Caco-2 (cell line): ENCODE results near the gene MCTS1. TPM values are rescaled to one million over a fixed set of nuclear protein-coding genes. Genes with fewer than 3 reads are reported as not detected.
A peak's percentile ranks its signal among the peaks of the same experiment; 100 is the strongest.

Source experiments
- Bru-seq: library from RNA; stranded (reverse); fragments of 400-500 nt; gene quantifications from one replicate; lab custom pipeline; 2021; lab: Mats Ljungman, UMichigan
- BruChase-seq, 2 experiments: library from RNA; stranded (reverse); fragments of 400-500 nt; gene quantifications; one replicate each; lab custom pipeline; 2021; lab: Mats Ljungman, UMichigan
- BruUV-seq: library from RNA; stranded (reverse); fragments of 400-500 nt; replicated peaks from 2 replicates; lab custom pipeline; 2021; lab: Mats Ljungman, UMichigan
- CTCF ChIA-PET: fragments of 300-600 bp; sonication (Branson Sonifier 250); formaldehyde crosslinking; loops from one replicate; lab custom pipeline; 2022; ENCODE audit warnings: antibody characterized with exemption; lab: Charles Lee
- POLR2A ChIA-PET: fragments of 300-600 bp; sonication (Branson Sonifier 250); formaldehyde crosslinking; loops from one replicate; lab custom pipeline; 2022; ENCODE audit warnings: antibody characterized with exemption; lab: Charles Lee
- DNase-seq, 2 experiments: peaks; one replicate each; pipeline versions ENCODE4 v3.0.0 to v3.0.0-alpha.2; 2020 to 2022
- H3K27me3 ChIP-seq: replicated peaks from 2 replicates; pipeline ENCODE4 v1.6.0; 2011; ENCODE audit warnings: low read length; ENCODE audit not compliant: control insufficient read depth, insufficient read depth
- H3K36me3 ChIP-seq: 2 replicates; pipeline ENCODE4 v1.5.1; 2011; ENCODE audit warnings: low read length; ENCODE audit not compliant: control insufficient read depth, insufficient read depth
- H3K4me1 ChIP-seq: fragments of 250-450 bp; sonication (Bioruptor Pico); 2 replicates; pipeline ENCODE4 v1.5.1; 2020; ENCODE audit warnings: mild to moderate bottlenecking
- H3K4me3 ChIP-seq: 2 replicates; pipeline ENCODE4 v1.5.1; 2011; ENCODE audit warnings: low read depth, mild to moderate bottlenecking, control low read depth, low read length
- H3K9me3 ChIP-seq: fragments of 250-450 bp; sonication (Bioruptor Pico); 2 replicates; pipeline ENCODE4 v1.5.1; 2020; ENCODE audit warnings: mild to moderate bottlenecking, moderate library complexity
- H3K27ac Mint-ChIP-seq: one replicate; pipeline ENCODE4 v1.8.0; 2022; ENCODE audit warnings: mixed read lengths; ENCODE audit not compliant: unreplicated experiment
- H3K27me3 Mint-ChIP-seq: one replicate; pipeline ENCODE4 v1.8.0; 2022; ENCODE audit warnings: mixed read lengths; ENCODE audit not compliant: insufficient read depth, unreplicated experiment
- H3K36me3 Mint-ChIP-seq: one replicate; pipeline ENCODE4 v1.8.0; 2022; ENCODE audit warnings: mild to moderate bottlenecking, mixed read lengths; ENCODE audit not compliant: insufficient read depth, unreplicated experiment
- H3K4me1 Mint-ChIP-seq: one replicate; pipeline ENCODE4 v1.8.0; 2022; ENCODE audit warnings: low read depth, mixed read lengths; ENCODE audit not compliant: unreplicated experiment
- H3K4me3 Mint-ChIP-seq: one replicate; pipeline ENCODE4 v1.8.0; 2022; ENCODE audit warnings: mild to moderate bottlenecking, moderate library complexity, mixed read lengths; ENCODE audit not compliant: unreplicated experiment
- H3K9me3 Mint-ChIP-seq: one replicate; pipeline ENCODE4 v1.8.0; 2022; ENCODE audit warnings: mixed read lengths; ENCODE audit not compliant: unreplicated experiment
- intact Hi-C: fragments of 100-400 bp; cut with micrococcal nuclease; formaldehyde crosslinking; loops from one replicate; pipeline ENCODE4 v1.10.0; 2022; ENCODE audit not compliant: unreplicated experiment
- long read RNA-seq: library from polyadenylated mRNA; stranded (forward); transcript quantifications from one replicate; pipeline ENCODE4 v2.0.0, GENCODE V29; 2022
- total RNA-seq: library from RNA; stranded (reverse); gene quantifications from 2 replicates; pipeline ENCODE4 v1.2.3, GENCODE V29; 2022
- TF ChIP-seq, protein P1 (sequence below), 2 experiments: fragments of 200-600 bp in 1 of 2; IDR thresholded peaks; 1 replicate in 1 of 2; 2 replicates in 1 of 2; pipeline versions ENCODE4 v1.5.1 to v1.8.0; 2011 to 2022; ENCODE audit warnings: antibody characterized with exemption in 1 of 2, control low read depth in 1 of 2, inconsistent platforms in 1 of 2, low read depth in 1 of 2, low read length in 1 of 2, mild to moderate bottlenecking in 1 of 2, moderate library complexity in 1 of 2; ENCODE audit not compliant: insufficient read depth in 1 of 2, severe bottlenecking in 1 of 2, unreplicated experiment in 1 of 2

The MCTS1 gene, protein sequence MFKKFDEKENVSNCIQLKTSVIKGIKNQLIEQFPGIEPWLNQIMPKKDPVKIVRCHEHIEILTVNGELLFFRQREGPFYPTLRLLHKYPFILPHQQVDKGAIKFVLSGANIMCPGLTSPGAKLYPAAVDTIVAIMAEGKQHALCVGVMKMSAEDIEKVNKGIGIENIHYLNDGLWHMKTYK
- total RNA-seq (50.5 and 55.8 TPM in 2 replicates), Bru-seq, nascent RNA (percentile 78 among the genes with signal in this experiment), BruChase-seq, experiment 1, labeled RNA remaining after a 2-hour chase (percentile 80 among the genes with signal in this experiment), BruChase-seq, experiment 2, labeled RNA remaining after a 6-hour chase (percentile 87 among the genes with signal in this experiment)
- long read RNA-seq, transcript MCTS1-202 (6 exons, 1,018 nt), result major isoform, 66 of 80 reads
- long read RNA-seq, transcript MCTS1-201 (6 exons, 1,130 nt), result minor isoform, 5 of 80 reads
- long read RNA-seq, partial matches to known transcripts, result 1 of 80 reads
- long read RNA-seq, other reads (novel, unspliced or antisense), result 8 of 80 reads

- Histone ChIP-seq H3K4me3 (peak within 1 kb of the TSS; percentile 67), H3K9me3 (no peaks in the 10 kb centered on the region), H3K27me3 (no peaks in the 10 kb centered on the region), H3K36me3 (no peaks in the 10 kb centered on the region), H3K4me1 (no peaks in the 10 kb centered on the region)
- Mint-ChIP-seq H3K27ac (peak within 1 kb of the TSS; percentile 98), H3K27me3 (no peaks in the 10 kb centered on the region), H3K4me1 (no peaks in the 10 kb centered on the region), H3K9me3 (no peaks in the 10 kb centered on the region), H3K4me3 (peak within 1 kb of the TSS; percentile 99), H3K36me3 (peaks cover 11% of the 10 kb centered on the region)
- intact Hi-C loops, result loop anchor here (1.0 to 5.0 kb wide), 3 partner anchors 26 to 92 kb away; partner anchors contain the start of gene C1GALT1C1
- POLR2A ChIA-PET, result interaction anchor here (1.3 kb wide), 1 partner anchor 43 kb away, joined by 28 read pairs; the partner anchor contains the start of gene CUL4B
- TF ChIP-seq, protein P1, sequence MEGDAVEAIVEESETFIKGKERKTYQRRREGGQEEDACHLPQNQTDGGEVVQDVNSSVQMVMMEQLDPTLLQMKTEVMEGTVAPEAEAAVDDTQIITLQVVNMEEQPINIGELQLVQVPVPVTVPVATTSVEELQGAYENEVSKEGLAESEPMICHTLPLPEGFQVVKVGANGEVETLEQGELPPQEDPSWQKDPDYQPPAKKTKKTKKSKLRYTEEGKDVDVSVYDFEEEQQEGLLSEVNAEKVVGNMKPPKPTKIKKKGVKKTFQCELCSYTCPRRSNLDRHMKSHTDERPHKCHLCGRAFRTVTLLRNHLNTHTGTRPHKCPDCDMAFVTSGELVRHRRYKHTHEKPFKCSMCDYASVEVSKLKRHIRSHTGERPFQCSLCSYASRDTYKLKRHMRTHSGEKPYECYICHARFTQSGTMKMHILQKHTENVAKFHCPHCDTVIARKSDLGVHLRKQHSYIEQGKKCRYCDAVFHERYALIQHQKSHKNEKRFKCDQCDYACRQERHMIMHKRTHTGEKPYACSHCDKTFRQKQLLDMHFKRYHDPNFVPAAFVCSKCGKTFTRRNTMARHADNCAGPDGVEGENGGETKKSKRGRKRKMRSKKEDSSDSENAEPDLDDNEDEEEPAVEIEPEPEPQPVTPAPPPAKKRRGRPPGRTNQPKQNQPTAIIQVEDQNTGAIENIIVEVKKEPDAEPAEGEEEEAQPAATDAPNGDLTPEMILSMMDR (IDR thresholded peaks at IDR 0.05; ENCODE audit: insufficient read depth in 1 of 2, low read depth in 1 of 2, low read length in 1 of 2, severe bottlenecking in 1 of 2, unreplicated experiment in 1 of 2), result no peak
- no TSS peak for BruUV-seq
- peak; percentile 88 to 95 for DNase-seq
- CTCF ChIA-PET, result interaction anchor here (1.0 to 1.3 kb wide), 3 partner anchors 40 to 118 kb away, joined by 3 to 5 read pairs (median 4); partner anchors contain the start of gene CUL4B
These were observed at the start of gene MCTS1 for GRCh38 chrX:120603707-120604360. MCTS1 (plus strand) TSS chrX:120604101; CDS start chrX:120604237, 136 bp downstream.

DNA sequence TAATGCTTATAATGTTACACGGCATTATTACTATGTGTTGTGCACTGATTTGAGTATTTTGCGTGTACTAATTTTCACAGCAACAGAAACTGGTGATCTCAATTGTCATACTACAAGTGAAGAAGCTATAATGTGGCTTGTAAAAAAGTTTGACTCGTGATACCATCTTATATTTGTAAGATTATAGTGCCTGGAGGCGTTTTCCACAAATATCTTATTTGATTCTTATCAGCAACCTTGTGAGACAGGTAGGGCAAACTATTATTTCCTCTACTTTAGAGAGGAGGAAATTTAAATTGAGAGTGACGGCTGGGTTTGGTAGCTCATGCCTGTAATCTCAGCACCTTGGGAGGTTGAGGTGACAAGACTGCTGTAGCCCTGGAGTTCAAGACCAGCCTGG is 47.6 kb upstream of the MCTS1 start:
- no peaks in the 10 kb centered on the region for H3K36me3 ChIP-seq
- intact Hi-C loops, result no loop called here
- ChIA-PET CTCF (no interaction called here), POLR2A (no interaction called here)
- Mint-ChIP-seq H3K4me3 (no peak overlapping the region), H3K4me1 (no peaks in the 10 kb centered on the region), H3K9me3 (no peaks in the 10 kb centered on the region), H3K27me3 (no peaks in the 10 kb centered on the region), H3K36me3 (peaks cover 4% of the 10 kb centered on the region), H3K27ac (no peak overlapping the region)
- no TSS peak for BruUV-seq
- peaks cover 13% of the 10 kb centered on the region for H3K4me1 ChIP-seq
- no peaks in the 10 kb centered on the region for H3K27me3 ChIP-seq
- no peak overlapping the region for H3K4me3 ChIP-seq
- H3K9me3 ChIP-seq, result no peaks in the 10 kb centered on the region
- no peak for DNase-seq
- TF ChIP-seq, protein P1 (IDR thresholded peaks at IDR 0.05; ENCODE audit: insufficient read depth in 1 of 2, low read depth in 1 of 2, low read length in 1 of 2, severe bottlenecking in 1 of 2, unreplicated experiment in 1 of 2), result no peak

GRCh38 chrX:120559804-120560203 is 44.1 kb upstream of the MCTS1 start:
- no peak for DNase-seq
- ChIA-PET POLR2A (interaction anchor here (2.5 kb wide), 1 partner anchor 44 kb away, joined by 28 read pairs; the partner anchor contains the start of gene MCTS1), CTCF (no interaction called here)
- BruUV-seq, result no TSS peak
- no peaks in the 10 kb centered on the region for H3K27me3 Mint-ChIP-seq
- Histone ChIP-seq H3K4me3 (peak overlapping the region; percentile 72), H3K36me3 (no peaks in the 10 kb centered on the region), H3K27me3 (no peaks in the 10 kb centered on the region), H3K9me3 (no peaks in the 10 kb centered on the region), H3K4me1 (peaks cover 20% of the 10 kb centered on the region)
- intact Hi-C loops, result loop anchor here (1.0 to 5.0 kb wide), 2 partner anchors 10 to 48 kb away; no protein-coding TSS in a partner anchor
- H3K36me3 Mint-ChIP-seq, result peaks cover 12% of the 10 kb centered on the region
- H3K4me3 Mint-ChIP-seq, result peak overlapping the region; percentile 95
- no peaks in the 10 kb centered on the region for H3K9me3 Mint-ChIP-seq
- peak overlapping the region; percentile 98 for H3K27ac Mint-ChIP-seq
- TF ChIP-seq, protein P1 (IDR thresholded peaks at IDR 0.05; ENCODE audit: insufficient read depth in 1 of 2, low read depth in 1 of 2, low read length in 1 of 2, severe bottlenecking in 1 of 2, unreplicated experiment in 1 of 2), result no peak
- H3K4me1 Mint-ChIP-seq, result peaks cover 8% of the 10 kb centered on the region
